IMR-90 (cell line): ENCODE measurements around the gene ACACB. TPM values are rescaled to one million over a fixed set of nuclear protein-coding genes. Genes with fewer than 3 reads are reported as not detected.

Experiments
- ATAC-seq: fragments of 200-7000 bp; cut with Tn5 transposase; 2 replicates; pipeline ENCODE4 v1.9.1; 2020; ENCODE audit warnings: low read depth, mild to moderate bottlenecking, moderate library complexity
- BruUV-seq: library from RNA; stranded (reverse); fragments of 400-500 nt; replicated peaks from 2 replicates; lab custom pipeline; 2021; lab: Mats Ljungman, UMichigan
- CTCF ChIA-PET: fragments of 300-600 bp; formaldehyde crosslinking; extraction: SDS; loops from one replicate; lab custom pipeline; 2021; ENCODE audit warnings: antibody characterized with exemption; lab: Yijun Ruan, JAX
- POLR2A ChIA-PET: fragments of 300-600 bp; sonication (Branson Sonifier 250); formaldehyde crosslinking; loops from one replicate; lab custom pipeline; 2022; ENCODE audit warnings: antibody characterized with exemption; ENCODE audit not compliant: unreplicated experiment; lab: Charles Lee
- DNase-seq: peaks from one replicate; pipeline ENCODE4 v3.0.0; 2013
- H2AFZ ChIP-seq: replicated peaks from 2 replicates; pipeline ENCODE3; 2013; ENCODE audit warnings: low read length, mild to moderate bottlenecking; ENCODE audit not compliant: poor library complexity
- H2AK5ac ChIP-seq: 2 replicates; pipeline ENCODE4 v1.6.1; 2013; ENCODE audit warnings: low read depth, low read length, inconsistent platforms
- H2AK9ac ChIP-seq: replicated peaks from 2 replicates; pipeline ENCODE3; 2013; ENCODE audit warnings: mild to moderate bottlenecking, low read depth, low read length, moderate library complexity; ENCODE audit not compliant: poor library complexity
- H2BK120ac ChIP-seq: 2 replicates; pipeline ENCODE4 v1.6.1; 2013; ENCODE audit warnings: low read depth, low read length, inconsistent platforms
- H2BK15ac ChIP-seq: 3 replicates; pipeline ENCODE4 v1.6.1; 2013; ENCODE audit warnings: low read depth, low read length, inconsistent platforms
- H2BK20ac ChIP-seq: 2 replicates; pipeline ENCODE4 v1.6.1; 2013; ENCODE audit warnings: low read depth, mild to moderate bottlenecking, inconsistent platforms, low read length, moderate library complexity
- H2BK5ac ChIP-seq: 2 replicates; pipeline ENCODE4 v1.6.1; 2013; ENCODE audit warnings: mild to moderate bottlenecking, low read depth, low read length, inconsistent platforms; ENCODE audit not compliant: poor library complexity, severe bottlenecking
- H3K14ac ChIP-seq: replicated peaks from 2 replicates; pipeline ENCODE4 v1.6.1; 2013; ENCODE audit warnings: low read depth, low read length, inconsistent platforms
- H3K18ac ChIP-seq: 2 replicates; pipeline ENCODE4 v1.6.1; 2013; ENCODE audit warnings: low read depth, low read length, control low read depth
- H3K23ac ChIP-seq: 2 replicates; pipeline ENCODE4 v1.6.1; 2013; ENCODE audit warnings: low read depth, low read length, inconsistent platforms
- H3K27ac ChIP-seq: 2 replicates; pipeline ENCODE4 v1.5.1; 2013; ENCODE audit warnings: mild to moderate bottlenecking, control low read depth, low read length; ENCODE audit not compliant: insufficient read depth
- H3K27me3 ChIP-seq: 2 replicates; pipeline ENCODE4 v1.6.1; 2013; ENCODE audit warnings: low read length; ENCODE audit not compliant: control insufficient read depth, insufficient read depth
- H3K36me3 ChIP-seq: 2 replicates; pipeline ENCODE4 v1.6.1; 2013; ENCODE audit warnings: low read length, mixed read lengths; ENCODE audit not compliant: control insufficient read depth, insufficient read depth
- H3K4ac ChIP-seq: 2 replicates; pipeline ENCODE4 v1.6.1; 2013; ENCODE audit warnings: low read depth, low read length, inconsistent platforms
- H3K4me1 ChIP-seq: 2 replicates; pipeline ENCODE4 v1.6.1; 2013; ENCODE audit warnings: low read length, mixed read lengths; ENCODE audit not compliant: control insufficient read depth, insufficient read depth
- H3K4me2 ChIP-seq: 2 replicates; pipeline ENCODE4 v1.6.1; 2013; ENCODE audit warnings: low read depth, mild to moderate bottlenecking, control low read depth, low read length, moderate library complexity
- H3K4me3 ChIP-seq: 2 replicates; pipeline ENCODE4 v1.5.1; 2013; ENCODE audit warnings: low read depth, mild to moderate bottlenecking, control low read depth, low read length, moderate library complexity; ENCODE audit not compliant: insufficient read depth
- H3K56ac ChIP-seq: 2 replicates; pipeline ENCODE4 v1.6.1; 2013; ENCODE audit warnings: low read length, inconsistent platforms; ENCODE audit not compliant: insufficient read depth; ENCODE audit errors: extremely low read depth
- H3K79me1 ChIP-seq, 2 experiments: 2 replicates each; pipeline ENCODE4 v1.6.1; 2013; ENCODE audit warnings: low read length in 2 of 2, inconsistent platforms in 1 of 2, low read depth in 1 of 2
- H3K9ac ChIP-seq: 2 replicates; pipeline ENCODE4 v1.6.1; 2013; ENCODE audit warnings: low read depth, low read length, control low read depth
- H3K9me1 ChIP-seq: 2 replicates; pipeline ENCODE4 v1.6.1; 2013; ENCODE audit warnings: low read length, inconsistent platforms; ENCODE audit not compliant: insufficient read depth
- H3K9me3 ChIP-seq: 2 replicates; pipeline ENCODE4 v1.6.1; 2013; ENCODE audit warnings: low read length; ENCODE audit not compliant: control insufficient read depth, insufficient read depth
- H4K20me1 ChIP-seq: 2 replicates; pipeline ENCODE4 v1.6.1; 2013; ENCODE audit warnings: low read length, inconsistent platforms; ENCODE audit not compliant: insufficient read depth
- H4K5ac ChIP-seq: 2 replicates; pipeline ENCODE4 v1.6.1; 2013; ENCODE audit warnings: mild to moderate bottlenecking, low read depth, low read length, control low read depth
- H4K8ac ChIP-seq, 2 experiments: 2 replicates each; pipeline ENCODE4 v1.6.1; 2013; ENCODE audit warnings: low read depth in 2 of 2, low read length in 2 of 2, control low read depth in 1 of 2, inconsistent platforms in 1 of 2
- H4K91ac ChIP-seq: 2 replicates; pipeline ENCODE4 v1.6.1; 2013; ENCODE audit warnings: low read depth, low read length, inconsistent platforms; ENCODE audit not compliant: insufficient read depth
- BHLHE40 ChIP-seq: fragments of 150-350 bp; IDR thresholded peaks from 2 replicates; pipeline ENCODE4 v1.6.1; 2016; ENCODE audit warnings: mild to moderate bottlenecking, low read depth, low read length
- CEBPB ChIP-seq: IDR thresholded peaks from 2 replicates; pipeline ENCODE4 v1.6.1; 2012; ENCODE audit warnings: low read depth, low read length, improper control_type of control experiment
- FOS ChIP-seq: fragments of 150-350 bp; IDR thresholded peaks from 2 replicates; pipeline ENCODE4 v1.6.1; 2016; ENCODE audit warnings: low read depth, low read length
- MAFK ChIP-seq: IDR thresholded peaks from 2 replicates; pipeline ENCODE4 v1.6.1; 2012; ENCODE audit warnings: low read depth, low read length, improper control_type of control experiment
- MAZ ChIP-seq: IDR thresholded peaks from 2 replicates; pipeline ENCODE4 v1.6.1; 2012; ENCODE audit warnings: low read depth, mild to moderate bottlenecking, low read length, improper control_type of control experiment, moderate library complexity, borderline replicate concordance
- MXI1 ChIP-seq: IDR thresholded peaks from 2 replicates; pipeline ENCODE4 v1.6.1; 2012; ENCODE audit warnings: low read depth, mild to moderate bottlenecking, low read length, moderate library complexity, borderline replicate concordance
- NFE2L2 ChIP-seq: fragments of 150-350 bp; IDR thresholded peaks from 2 replicates; pipeline ENCODE4 v1.6.1; 2016; ENCODE audit warnings: low read depth, mild to moderate bottlenecking, low read length
- POLR2A ChIP-seq: IDR thresholded peaks from 2 replicates; pipeline ENCODE4 v1.6.1; 2012; ENCODE audit warnings: mild to moderate bottlenecking, low read depth, low read length
- RAD21 ChIP-seq: IDR thresholded peaks from 2 replicates; pipeline ENCODE4 v1.6.1; 2012; ENCODE audit warnings: low read length, improper control_type of control experiment
- RCOR1 ChIP-seq: IDR thresholded peaks from 2 replicates; pipeline ENCODE4 v1.6.1; 2012; ENCODE audit warnings: mild to moderate bottlenecking, low read length, improper control_type of control experiment; ENCODE audit not compliant: insufficient replicate concordance
- RFX5 ChIP-seq: IDR thresholded peaks from 2 replicates; pipeline ENCODE4 v1.8.0; 2012; ENCODE audit warnings: low read depth, mild to moderate bottlenecking, low read length, moderate library complexity
- SMC3 ChIP-seq: fragments of 150-350 bp; IDR thresholded peaks from 2 replicates; pipeline ENCODE4 v1.6.1; 2016; ENCODE audit warnings: low read depth, mild to moderate bottlenecking, antibody characterized with exemption, low read length, moderate library complexity
- USF2 ChIP-seq: fragments of 150-350 bp; IDR thresholded peaks from 2 replicates; pipeline ENCODE4 v1.6.1; 2017; ENCODE audit warnings: mild to moderate bottlenecking, antibody characterized with exemption, low read length, low read depth
- WGBS, 2 experiments: methylation state at CpG; one replicate each; pipeline versions ENCODE4 v1.1.5 to v1.1.7; 2013; ENCODE audit warnings: missing lambda C conversion rate in 2 of 2; ENCODE audit not compliant: insufficient read length in 1 of 2; ENCODE audit errors: extremely low coverage in 2 of 2; 5-methylcytosine and 5-hydroxymethylcytosine counted together
- dilution Hi-C: fragments of 300-500 bp; cut with HindIII; formaldehyde crosslinking; loops from one replicate; pipeline ENCODE4 v1.14.3; 2018; ENCODE audit warnings: low sequenced_read_pairs; ENCODE audit not compliant: unreplicated experiment
- in situ Hi-C: fragments of 300-500 bp; cut with MboI; formaldehyde crosslinking; loops from 3 replicates; pipeline ENCODE4 v1.14.3; 2019; ENCODE audit warnings: low sequenced_read_pairs, inconsistent platforms, mixed read lengths
- intact Hi-C: fragments of 100-400 bp; cut with micrococcal nuclease; formaldehyde crosslinking; loops from 2 replicates; pipeline ENCODE4 v1.10.0; 2022
- polyA plus RNA-seq, 3 experiments: library from polyadenylated mRNA; depleted of rRNA; stranded (reverse); fragments of >200 nt; gene quantifications; 2 replicates each; pipeline ENCODE4 v1.2.3, GENCODE V29; 2012; ENCODE audit warnings: low replicate concordance in 1 of 3
- total RNA-seq: library from RNA; depleted of rRNA; stranded (reverse); fragments of >200 nt; gene quantifications from 2 replicates; pipeline ENCODE4 v1.2.3, GENCODE V29; 2012

ACACB gene
- total and polyA plus RNA-seq, 2 of the 4 experiments (the other 2 are of a cell fraction): 2.0 to 2.1 TPM

GRCh38 chr12:109191621-109192250 lies 75.3 kb downstream of the ACACB start:
- no peak overlapping the region for H3K23ac ChIP-seq
- H2BK15ac ChIP-seq: no peak overlapping the region
- H3K18ac ChIP-seq: no peak overlapping the region
- TF ChIP-seq BHLHE40 (no peak), USF2 (no peak), FOS (no peak), MXI1 (no peak), RFX5 (no peak), MAFK (no peak), NFE2L2 (no peak), CEBPB (no peak), RAD21 (no peak), MAZ (no peak), RCOR1 (no peak), POLR2A (no peak), SMC3 (no peak)
- DNase-seq (no peak), ATAC-seq (no peak)
- ChIA-PET CTCF (interaction anchor here (0.6 kb wide), 1 partner anchor 310 kb away, joined by 5 read pairs; no protein-coding TSS in a partner anchor), POLR2A (no interaction called here)
- no peak overlapping the region for H3K9ac ChIP-seq
- H2BK20ac ChIP-seq: no peak overlapping the region
- in situ Hi-C loops: no loop called here
- no peak overlapping the region for H2BK120ac ChIP-seq
- intact Hi-C loops: no loop called here
- no TSS peak for BruUV-seq
- no peak overlapping the region for H3K4ac ChIP-seq
- WGBS, 2 experiments: 100% methylated on average over 2 of the region's 20 CpGs; no CpG with 5 or more reads in 1 of the 2 experiments
- no peak overlapping the region for H3K4me3 ChIP-seq
- H4K5ac ChIP-seq: no peak overlapping the region
- no peak overlapping the region for H2AK5ac ChIP-seq
- no peaks in the 10 kb centered on the region for H3K36me3 ChIP-seq
- no peaks in the 10 kb centered on the region for H3K9me3 ChIP-seq
- H4K8ac ChIP-seq: no peak overlapping the region
- H3K4me1 ChIP-seq: peaks cover 4% of the 10 kb centered on the region; the same call in 1 of the 2 replicates
- no peak overlapping the region for H4K91ac ChIP-seq
- H3K27ac ChIP-seq: no peak overlapping the region
- no peak overlapping the region for H3K4me2 ChIP-seq
- H2AFZ ChIP-seq: peak overlapping the region; percentile 44
- no peak overlapping the region for H2BK5ac ChIP-seq
- no peak overlapping the region for H2AK9ac ChIP-seq
- H3K27me3 ChIP-seq: no peaks in the 10 kb centered on the region
- no peaks in the 10 kb centered on the region for H4K20me1 ChIP-seq
- dilution Hi-C loops: no loop called here
- no peak overlapping the region for H3K14ac ChIP-seq
- H3K9me1 ChIP-seq: peaks cover 4% of the 10 kb centered on the region; the same call in 1 of the 2 replicates
- H3K56ac ChIP-seq: no peak overlapping the region
- no peaks in the 10 kb centered on the region for H3K79me1 ChIP-seq
